Esophagus squamous epithelium (tissue), 5 donors: Measurements from ENCODE around the gene GPC3. TPM values are rescaled to one million over a fixed set of nuclear protein-coding genes. Genes with fewer than 3 reads are reported as not detected.

ENCODE experiments used
- DNase-seq: peaks from one replicate; lab custom pipeline; 2025; lab: John Stamatoyannopoulos, UW
- H3K27ac ChIP-seq, 4 donors: fragments of 200-600 bp; sonication (generic); one replicate each; pipeline ENCODE4 v1.5.1; 2016 to 2019; ENCODE audit warnings: mild to moderate bottlenecking in 1 of 4
- H3K27me3 ChIP-seq, 4 donors: fragments of 200-600 bp; sonication (generic); 1 replicate in 3 of 4; 2 replicates in 1 of 4; pipeline versions ENCODE4 v1.5.1 to v1.6.0; 2017 to 2021; ENCODE audit warnings: antibody characterized with exemption in 1 of 4
- H3K36me3 ChIP-seq, 3 donors: fragments of 200-600 bp; sonication (generic); one replicate each; pipeline ENCODE4 v1.5.1; 2016 to 2019
- H3K4me1 ChIP-seq, 3 donors: fragments of 200-600 bp; sonication (generic); one replicate each; pipeline ENCODE4 v1.5.1; 2017 to 2019
- H3K4me3 ChIP-seq, 4 donors: fragments of 200-600 bp; sonication (generic); 1 replicate in 3 of 4; 2 replicates in 1 of 4; pipeline ENCODE4 v1.5.1; 2016 to 2019; ENCODE audit warnings: mild to moderate bottlenecking in 2 of 4, moderate library complexity in 1 of 4
- H3K9me3 ChIP-seq, 3 donors: fragments of 200-600 bp; sonication (generic); one replicate each; pipeline ENCODE4 v1.5.1; 2016 to 2019
- CTCF ChIP-seq, 6 experiments: fragments of 450-650 bp in 4 of 6; fragments of 200-600 bp in 2 of 6; sonication (generic) in 2 of 6; IDR thresholded peaks; one replicate each; pipeline ENCODE4 v1.5.1; 2016 to 2019; ENCODE audit warnings: antibody characterized with exemption in 6 of 6, mild to moderate bottlenecking in 4 of 6, moderate library complexity in 4 of 6
- POLR2A ChIP-seq, 4 donors: fragments of 450-650 bp; IDR thresholded peaks; one replicate each; pipeline ENCODE4 v1.6.1; 2017; ENCODE audit warnings: antibody characterized with exemption in 4 of 4, mild to moderate bottlenecking in 4 of 4, moderate library complexity in 3 of 4
- WGBS, 2 donors: methylation state at CpG; one replicate each; pipeline ENCODE4 v1.1.5; 2018; 5-methylcytosine and 5-hydroxymethylcytosine counted together
- intact Hi-C: fragments of 100-400 bp; cut with DNase I; formaldehyde crosslinking; loops from one replicate; pipeline ENCODE4 v1.15.0; 2022
- total RNA-seq, 4 donors: library from RNA; depleted of rRNA; stranded (reverse); fragments of >200 nt; gene quantifications; one replicate each; pipeline ENCODE4 v1.1.0, GENCODE V29; 2016
- donor health status: DM: yes; HTN: yes; CAD: no.

The GPC3 gene
- total RNA-seq, 4 donors from 2014 or later = 0.44 to 2.8 (median 1.7) TPM; not detected in 1

GRCh38 chrX:133576876-133577275 is 408.5 kb downstream of the GPC3 start:
- Histone ChIP-seq H3K4me1 (no peaks in the 10 kb centered on the region), H3K4me3 (no peak overlapping the region), H3K27me3 (no peaks in the 10 kb centered on the region), H3K9me3 (no peaks in the 10 kb centered on the region), H3K27ac (no peak overlapping the region), H3K36me3 (no peaks in the 10 kb centered on the region)
- WGBS, 2 donors = 86 to 87% methylated on average over 1 to 3 of the region's 3 CpGs
- intact Hi-C loops = no loop called here
- TF ChIP-seq POLR2A (IDR thresholded peaks at IDR 0.05) = no peak
- TF ChIP-seq CTCF (IDR thresholded peaks at IDR 0.05) = no peak
- no peak for DNase-seq

GRCh38 chrX:133575501-133576136 is 409.8 kb downstream of the GPC3 start:
- intact Hi-C loops = no loop called here

DNA sequence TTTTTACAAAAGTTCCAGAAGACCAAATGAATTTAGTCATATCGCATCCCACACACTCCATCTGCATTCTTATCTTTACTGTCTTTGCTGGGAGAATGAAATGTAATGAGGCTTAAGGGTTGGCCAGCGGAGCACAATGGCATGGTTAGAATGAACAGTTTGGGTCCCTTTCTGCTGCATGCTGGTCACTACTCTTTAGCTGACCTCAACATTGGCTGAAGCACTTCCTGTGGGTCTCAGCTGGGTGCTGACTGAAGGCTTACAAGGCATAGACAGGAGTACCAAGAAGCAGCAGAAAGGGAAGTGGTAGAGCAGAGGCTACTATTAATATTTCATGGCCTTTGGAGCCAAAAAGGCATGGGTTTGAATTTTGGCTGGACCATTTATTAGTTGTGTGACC is 410.7 kb downstream of the GPC3 start:
- intact Hi-C loops = no loop called here
- DNase-seq = no peak
- no peak for TF ChIP-seq CTCF (IDR thresholded peaks at IDR 0.05)
- no peak for TF ChIP-seq POLR2A (IDR thresholded peaks at IDR 0.05)

More at GRCh38 chrX:133575501-133576136, 409.8 kb downstream of the GPC3 start:
- TF ChIP-seq POLR2A (IDR thresholded peaks at IDR 0.05) (no peak), CTCF (IDR thresholded peaks at IDR 0.05) (no peak)
- H3K4me3 ChIP-seq = no peak overlapping the region
- no peaks in the 10 kb centered on the region for H3K9me3 ChIP-seq
- no peaks in the 10 kb centered on the region for H3K4me1 ChIP-seq
- no peak for DNase-seq
- H3K27me3 ChIP-seq = no peaks in the 10 kb centered on the region
- WGBS, 2 donors = 82 to 87% methylated on average over 4 to 5 of the region's 5 CpGs
- H3K36me3 ChIP-seq = no peaks in the 10 kb centered on the region
- H3K27ac ChIP-seq = no peak overlapping the region

GRCh38 chrX:133570549-133570948 is 414.8 kb downstream of the GPC3 start:
- H3K36me3 ChIP-seq = no peaks in the 10 kb centered on the region
- intact Hi-C loops = no loop called here
- no peak overlapping the region for H3K27ac ChIP-seq
- no peaks in the 10 kb centered on the region for H3K4me1 ChIP-seq
- H3K9me3 ChIP-seq = no peaks in the 10 kb centered on the region
- no peak for DNase-seq
- H3K4me3 ChIP-seq = no peak overlapping the region
- 57 to 83% methylated on average over 1 of the region's 1 CpG for WGBS, 2 donors
- no peak for TF ChIP-seq CTCF (IDR thresholded peaks at IDR 0.05)
- no peak for TF ChIP-seq POLR2A (IDR thresholded peaks at IDR 0.05)
- H3K27me3 ChIP-seq = no peaks in the 10 kb centered on the region

More for the DNA sequence above, 410.7 kb downstream of the GPC3 start:
- Histone ChIP-seq H3K4me3 (no peak overlapping the region), H3K36me3 (no peaks in the 10 kb centered on the region), H3K9me3 (no peaks in the 10 kb centered on the region), H3K4me1 (no peaks in the 10 kb centered on the region), H3K27ac (no peak overlapping the region), H3K27me3 (no peaks in the 10 kb centered on the region)
- WGBS, 2 donors = 88 to 100% methylated on average over 2 of the region's 2 CpGs

- Histone ChIP-seq H3K9me3 (no peaks in the 10 kb centered on the region), H3K36me3 (no peaks in the 10 kb centered on the region), H3K27me3 (no peaks in the 10 kb centered on the region), H3K27ac (no peak overlapping the region), H3K4me3 (no peak overlapping the region), H3K4me1 (no peaks in the 10 kb centered on the region)
- DNase-seq = no peak
- TF ChIP-seq CTCF (IDR thresholded peaks at IDR 0.05) (no peak), POLR2A (IDR thresholded peaks at IDR 0.05) (no peak)
- intact Hi-C loops = no loop called here
Observed at GRCh38 chrX:133569217-133569616, 416.2 kb downstream of the GPC3 start.
